Adrenal gland (tissue), 12 donors: ENCODE data around the gene PVALEF. TPM values are rescaled to one million over a fixed set of nuclear protein-coding genes. Genes with fewer than 3 reads are reported as not detected.

Source experiments
- DNase-seq, 7 donors: peaks; one replicate each; pipeline ENCODE4 v3.0.0-alpha.2; 2019 to 2020
- H3K27ac ChIP-seq, 5 donors: fragments of 200-600 bp; sonication (generic) in 4 of 5; 1 replicate in 3 of 5; 2 replicates in 2 of 5; pipeline versions ENCODE4 v1.5.1 to v1.8.0; 2016 to 2020; ENCODE audit warnings: mild to moderate bottlenecking in 1 of 5
- H3K27me3 ChIP-seq: fragments of 200-600 bp; 2 replicates; pipeline ENCODE4 v1.8.0; 2021
- H3K36me3 ChIP-seq, 2 donors: fragments of 200-600 bp; replicated peaks in 1 of 2; 1 replicate in 1 of 2; 2 replicates in 1 of 2; pipeline versions ENCODE4 v1.5.1 to v1.8.0; 2018 to 2022
- H3K4me1 ChIP-seq, 2 donors: fragments of 200-600 bp; replicated peaks in 1 of 2; 1 replicate in 1 of 2; 2 replicates in 1 of 2; pipeline versions ENCODE4 v1.5.1 to v1.8.0; 2018 to 2021
- H3K4me3 ChIP-seq, 4 donors: fragments of 200-600 bp; sonication (generic) in 3 of 4; one replicate each; pipeline ENCODE4 v1.5.1; 2016 to 2018
- H3K9me3 ChIP-seq, 3 donors: fragments of 200-600 bp; sonication (generic) in 1 of 3; replicated peaks in 1 of 3; 1 replicate in 2 of 3; 2 replicates in 1 of 3; pipeline versions ENCODE4 v1.5.1 to v1.8.0; 2016 to 2021
- CTCF ChIP-seq, 6 experiments: fragments of 450-650 bp in 4 of 6; fragments of 200-600 bp in 2 of 6; sonication (generic) in 1 of 6; IDR thresholded peaks; 1 replicate in 5 of 6; 2 replicates in 1 of 6; pipeline versions ENCODE4 v1.5.1 to v1.8.0; 2016 to 2021; ENCODE audit warnings: antibody characterized with exemption in 6 of 6, mild to moderate bottlenecking in 2 of 6, moderate library complexity in 1 of 6
- POLR2A ChIP-seq, 2 donors: fragments of 450-650 bp; IDR thresholded peaks; one replicate each; pipeline ENCODE4 v1.6.1; 2017; ENCODE audit warnings: antibody characterized with exemption in 2 of 2, mild to moderate bottlenecking in 2 of 2, moderate library complexity in 1 of 2
- WGBS, 4 donors: extraction: QIAGEN DNeasy Blood & Tissue Kit in 2 of 4; methylation state at CpG; one replicate each; pipeline versions ENCODE4 v1.1.5 to v1.1.7; 2013 to 2017; 5-methylcytosine and 5-hydroxymethylcytosine counted together
- intact Hi-C, 2 donors: fragments of 100-400 bp; cut with DNase I; formaldehyde crosslinking; loops; one replicate each; pipeline versions ENCODE4 v1.14.1 to v1.15.0; 2022 to 2023
- polyA plus RNA-seq, 3 donors: library from polyadenylated mRNA; stranded (reverse); fragments of 200-250 nt in 2 of 3; fragments of 350-450 nt in 1 of 3; fragmentation: Illumina TruSeq in 1 of 3; extraction: RNeasy Lipid Tissue Mini Kit (QIAGEN cat#74804) in 1 of 3; gene quantifications; one replicate each; pipeline ENCODE4 v1.2.3, GENCODE V29; 2013 to 2014
- total RNA-seq, 9 donors: library from RNA; depleted of rRNA in 4 of 9; stranded (reverse); fragments of >200 nt in 4 of 9; fragments of 120-200 nt in 1 of 9; fragmentation: NEBNext Ultra II Directional in 1 of 9; extraction: Animal tissue kit (Norgen Biotek cat#: 25700) in 1 of 9; gene quantifications; one replicate each; pipeline versions ENCODE4 v1.1.0 to v1.2.4, GENCODE V29; 2013 to 2023
- donor health status: healthy with polysubstance abuse.
- donor health status: Bipolar disorder and iron deficiency.
- donor health status: DM: yes; HTN: yes; CAD: no.
- donor health status: DM: no; HTN: no; CAD: no.
- donor health status: DM: no; HTN: no; CAD: no.
- donor health status: DM: yes; HTN: yes; CAD: no.

Gene PVALEF
- total and polyA plus RNA-seq, 12 donors: not detected

DNA sequence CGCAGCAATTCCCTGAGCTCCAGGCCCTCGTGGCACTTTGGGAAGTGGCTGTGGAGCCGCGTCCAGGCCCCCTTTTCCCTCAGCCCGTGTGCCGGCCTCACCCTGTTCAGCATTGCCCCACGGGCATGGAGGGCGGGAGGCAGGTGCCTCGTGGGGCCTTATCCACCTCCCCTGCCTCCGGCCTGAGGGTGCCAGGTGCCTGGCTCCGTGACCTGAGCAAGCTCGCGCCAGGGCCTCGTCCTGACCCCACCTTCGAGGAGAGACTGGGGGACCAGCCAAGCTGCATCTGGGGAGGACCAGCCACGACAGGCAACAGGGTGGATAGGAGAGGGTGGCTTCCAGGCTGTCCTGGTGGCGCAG lies 27.7 kb downstream of the PVALEF start:
- 86 to 100% (median 89%) methylated on average over 4 to 17 of the region's 17 CpGs; no CpG with 5 or more reads in 1 of the 4 donors for WGBS, 4 donors
- no peaks in the 10 kb centered on the region for H3K4me1 ChIP-seq
- no peak for DNase-seq
- H3K9me3 ChIP-seq: no peaks in the 10 kb centered on the region
- intact Hi-C loops: no loop called here
- TF ChIP-seq CTCF (IDR thresholded peaks at IDR 0.05) (no peak), POLR2A (IDR thresholded peaks at IDR 0.05) (no peak)
- no peak overlapping the region for H3K27ac ChIP-seq
- H3K36me3 ChIP-seq: no peaks in the 10 kb centered on the region
- H3K4me3 ChIP-seq: no peak overlapping the region
- no peaks in the 10 kb centered on the region for H3K27me3 ChIP-seq

DNA sequence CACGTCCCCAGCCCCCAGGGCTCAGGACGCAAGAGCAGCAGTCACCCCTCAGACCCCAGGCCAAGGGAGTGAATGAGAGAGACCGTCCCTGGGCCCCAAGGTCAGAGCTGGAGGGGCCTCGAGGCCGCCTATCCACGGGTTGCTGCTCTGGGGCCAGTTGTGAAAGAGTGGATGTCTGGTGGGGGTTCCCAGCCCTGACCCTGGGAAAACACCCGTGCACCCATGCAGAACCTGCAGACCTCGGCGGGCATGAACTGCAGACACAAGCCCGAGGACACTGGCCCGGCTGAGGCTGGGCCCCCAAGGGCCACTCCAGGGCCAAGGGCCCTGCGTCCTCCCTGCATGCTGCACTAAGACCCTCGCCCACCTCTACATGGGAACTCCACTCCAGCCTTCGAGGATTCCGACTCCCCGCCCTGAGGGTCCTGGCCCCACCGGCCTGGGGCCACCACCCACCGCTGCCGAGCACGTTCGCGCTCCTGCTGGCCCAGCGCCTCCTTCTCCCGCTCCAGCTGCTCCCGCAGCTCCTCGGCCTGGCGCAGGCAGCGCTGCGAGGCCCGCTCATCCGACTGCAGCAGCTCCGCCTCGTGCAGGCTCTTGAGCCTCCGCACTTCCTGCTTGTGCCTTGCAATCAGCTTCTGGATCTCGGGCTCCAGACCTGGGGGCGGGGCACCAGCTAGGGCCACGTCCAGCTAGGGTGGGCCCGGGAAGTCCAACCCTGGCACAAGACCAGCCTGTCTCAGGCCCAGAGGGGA lies 28.3 kb downstream of the PVALEF start:
- Histone ChIP-seq H3K27me3 (no peaks in the 10 kb centered on the region), H3K4me1 (no peaks in the 10 kb centered on the region), H3K4me3 (no peak overlapping the region), H3K36me3 (no peaks in the 10 kb centered on the region), H3K9me3 (no peaks in the 10 kb centered on the region), H3K27ac (no peak overlapping the region)
- TF ChIP-seq POLR2A (IDR thresholded peaks at IDR 0.05) (no peak), CTCF (IDR thresholded peaks at IDR 0.05) (no peak)
- DNase-seq: no peak
- 73 to 94% (median 89%) methylated on average over 25 to 38 of the region's 38 CpGs for WGBS, 4 donors
- intact Hi-C loops: no loop called here

DNA sequence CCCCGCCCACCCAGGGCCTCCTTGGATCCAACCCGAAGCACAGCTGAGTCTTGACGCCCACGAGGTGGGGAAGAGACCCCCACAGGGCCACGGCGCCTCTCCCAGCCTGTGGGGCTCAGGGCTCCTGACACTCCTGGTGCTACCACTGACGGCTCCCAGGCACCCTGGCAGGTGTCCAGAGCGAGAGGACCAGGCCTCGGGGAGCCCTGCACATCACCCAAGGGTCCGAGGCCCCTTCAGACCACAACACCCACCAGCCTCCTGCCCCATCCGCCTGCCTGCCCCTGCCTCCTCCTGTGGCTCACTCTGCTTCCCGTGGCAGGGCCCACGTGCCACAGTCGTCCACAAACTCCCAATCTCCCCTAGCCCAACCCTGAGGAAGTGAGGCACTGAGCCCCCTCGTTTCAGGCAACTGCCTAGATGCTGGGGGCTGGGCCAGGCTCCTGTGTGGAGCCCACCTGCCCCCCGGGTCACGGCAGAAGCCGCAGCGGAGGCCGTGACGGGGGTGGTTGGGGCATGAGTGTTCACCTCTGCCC lies 29.0 kb downstream of the PVALEF start:
- WGBS, 4 donors: 88 to 100% (median 94%) methylated on average over 6 to 21 of the region's 21 CpGs
- intact Hi-C loops: no loop called here
- TF ChIP-seq CTCF (IDR thresholded peaks at IDR 0.05) (no peak), POLR2A (IDR thresholded peaks at IDR 0.05) (no peak)
- Histone ChIP-seq H3K9me3 (no peaks in the 10 kb centered on the region), H3K27ac (no peak overlapping the region), H3K36me3 (no peaks in the 10 kb centered on the region), H3K4me1 (no peaks in the 10 kb centered on the region), H3K4me3 (no peak overlapping the region), H3K27me3 (no peaks in the 10 kb centered on the region)
- DNase-seq: no peak

GRCh38 chr17:81194941-81195901 lies 29.9 kb downstream of the PVALEF start:
- TF ChIP-seq CTCF (IDR thresholded peaks at IDR 0.05): no peak
- TF ChIP-seq POLR2A (IDR thresholded peaks at IDR 0.05): no peak
- no peak for DNase-seq
- Histone ChIP-seq H3K4me3 (no peak overlapping the region), H3K27me3 (no peaks in the 10 kb centered on the region), H3K27ac (no peak overlapping the region), H3K36me3 (no peaks in the 10 kb centered on the region), H3K4me1 (no peaks in the 10 kb centered on the region), H3K9me3 (no peaks in the 10 kb centered on the region)
- WGBS, 4 donors: 93 to 99% (median 95%) methylated on average over 15 to 37 of the region's 37 CpGs
- intact Hi-C loops: loop anchor here in 1 of 2 donors (5.0 kb wide), 1 partner anchor 53 kb away; no protein-coding TSS in a partner anchor
